ENCODE results near the gene THADA. TPM values are rescaled to one million over a fixed set of nuclear protein-coding genes. Genes with fewer than 3 reads are reported as not detected.

THADA gene
- total and polyA plus RNA-seq, 5 donors from 2014 or later: 19.1 to 52.9 (median 20.2) TPM

DNA sequence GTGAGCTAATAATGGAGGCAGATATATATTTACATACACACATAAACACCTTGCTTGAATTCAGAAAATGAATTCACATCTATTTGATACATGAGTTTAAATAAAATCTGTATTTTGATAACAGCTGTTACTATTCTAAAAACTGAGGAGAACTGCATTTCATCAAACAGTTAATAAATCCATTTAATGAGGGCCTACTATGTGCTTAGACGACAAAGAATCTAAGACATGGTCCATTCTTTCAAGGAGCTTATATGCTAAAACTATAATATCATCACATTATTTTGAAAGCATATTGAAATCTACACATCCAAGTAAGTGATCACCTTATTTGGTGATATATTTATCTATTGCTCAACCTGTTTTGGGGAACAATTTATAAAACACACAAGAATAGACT is 278.6 kb downstream of the THADA start:
- no peak overlapping the region for H3K4me3 Mint-ChIP-seq
- Histone ChIP-seq H3K4me3 (ENCODE audit: low read depth, low read length) (no peak overlapping the region), H3K4me1 (ENCODE audit: control insufficient read depth, insufficient read depth, low read length, poor library complexity, severe bottlenecking) (no peaks in the 10 kb centered on the region), H3K27me3 (ENCODE audit: control insufficient read depth, insufficient read depth, low read length) (no peaks in the 10 kb centered on the region), H3K9me3 (ENCODE audit: control insufficient read depth in 2 of 2, low read length in 2 of 2) (no peaks in the 10 kb centered on the region), H3K36me3 (ENCODE audit: control insufficient read depth, insufficient read depth, low read length) (peaks cover 20% of the 10 kb centered on the region), H3K27ac (ENCODE audit: insufficient read depth, low read length, poor library complexity, severe bottlenecking) (no peak overlapping the region)
- no peaks in the 10 kb centered on the region for H3K9me3 Mint-ChIP-seq
- H3K36me3 Mint-ChIP-seq: peaks cover 32% of the 10 kb centered on the region
- ATAC-seq (ENCODE audit: low read depth in 2 of 2) (no peak), DNase-seq (no peak)
- no peak overlapping the region for H3K27ac Mint-ChIP-seq
- H3K27me3 Mint-ChIP-seq: no peaks in the 10 kb centered on the region
- H3K4me1 Mint-ChIP-seq: peaks cover 4 to 9% (median 6%) of the 10 kb centered on the region in 4 donors

GRCh38 chr2:43315482-43315881 is 280.4 kb downstream of the THADA start:
- no peaks in the 10 kb centered on the region for H3K9me3 ChIP-seq (ENCODE audit: control insufficient read depth in 2 of 2, low read length in 2 of 2)
- H3K36me3 Mint-ChIP-seq: peaks cover 24% of the 10 kb centered on the region
- H3K9me3 Mint-ChIP-seq: no peaks in the 10 kb centered on the region
- H3K4me1 Mint-ChIP-seq: peaks cover 4 to 11% (median 7%) of the 10 kb centered on the region in 4 donors
- H3K27me3 ChIP-seq (ENCODE audit: control insufficient read depth, insufficient read depth, low read length): no peaks in the 10 kb centered on the region
- H3K4me3 ChIP-seq (ENCODE audit: low read depth, low read length): no peak overlapping the region
- H3K4me3 Mint-ChIP-seq: no peak overlapping the region
- DNase-seq: no peak
- no peak overlapping the region for H3K27ac ChIP-seq (ENCODE audit: insufficient read depth, low read length, poor library complexity, severe bottlenecking)
- no peak for ATAC-seq (ENCODE audit: low read depth in 2 of 2)
- no peaks in the 10 kb centered on the region for H3K27me3 Mint-ChIP-seq
- no peaks in the 10 kb centered on the region for H3K4me1 ChIP-seq (ENCODE audit: control insufficient read depth, insufficient read depth, low read length, poor library complexity, severe bottlenecking)
- peaks cover 17% of the 10 kb centered on the region for H3K36me3 ChIP-seq (ENCODE audit: control insufficient read depth, insufficient read depth, low read length)
- no peak overlapping the region for H3K27ac Mint-ChIP-seq

DNA sequence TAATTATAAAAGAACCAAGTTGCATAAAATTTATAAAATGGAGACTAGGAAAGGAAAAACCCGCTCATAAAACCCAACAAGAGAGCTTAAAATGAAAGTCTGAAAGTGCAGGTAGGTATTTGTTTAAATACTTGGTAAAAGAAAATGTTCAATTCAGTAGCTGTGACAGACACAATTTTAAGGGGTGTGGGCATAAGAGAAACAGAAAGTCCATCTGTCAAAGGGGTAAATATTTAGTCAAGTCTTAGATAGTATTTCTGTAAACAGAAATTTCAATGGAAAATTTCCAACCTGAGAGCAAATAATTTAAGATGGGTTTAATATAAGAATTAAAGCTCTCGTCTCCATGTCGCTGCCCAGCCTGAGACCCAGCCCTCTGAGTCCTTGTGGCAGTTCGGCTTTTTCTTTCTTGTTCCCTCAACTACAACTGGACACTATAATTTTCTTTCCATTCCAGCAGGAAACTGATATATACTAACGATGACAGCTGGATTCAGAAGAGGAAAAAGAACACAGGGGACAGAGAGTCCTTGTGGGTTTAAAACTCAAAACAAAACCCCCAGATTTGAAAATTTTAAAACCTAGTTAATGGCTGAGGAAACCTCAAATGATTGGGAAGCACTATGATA is 281.4 kb downstream of the THADA start:
- no peak overlapping the region for H3K27ac ChIP-seq (ENCODE audit: insufficient read depth, low read length, poor library complexity, severe bottlenecking)
- no peaks in the 10 kb centered on the region for H3K9me3 ChIP-seq (ENCODE audit: control insufficient read depth in 2 of 2, low read length in 2 of 2)
- Mint-ChIP-seq H3K27me3 (no peaks in the 10 kb centered on the region), H3K4me3 (no peak overlapping the region), H3K27ac (no peak overlapping the region), H3K9me3 (no peaks in the 10 kb centered on the region), H3K4me1 (peaks cover 4 to 11% (median 7%) of the 10 kb centered on the region in 4 donors), H3K36me3 (peaks cover 21% of the 10 kb centered on the region)
- ATAC-seq (ENCODE audit: low read depth in 2 of 2) (no peak), DNase-seq (no peak)
- no peaks in the 10 kb centered on the region for H3K4me1 ChIP-seq (ENCODE audit: control insufficient read depth, insufficient read depth, low read length, poor library complexity, severe bottlenecking)
- H3K36me3 ChIP-seq (ENCODE audit: control insufficient read depth, insufficient read depth, low read length): peaks cover 9% of the 10 kb centered on the region
- H3K27me3 ChIP-seq (ENCODE audit: control insufficient read depth, insufficient read depth, low read length): no peaks in the 10 kb centered on the region
- H3K4me3 ChIP-seq (ENCODE audit: low read depth, low read length): no peak overlapping the region

- no peak overlapping the region for H3K27ac ChIP-seq (ENCODE audit: insufficient read depth, low read length, poor library complexity, severe bottlenecking)
- H3K4me1 ChIP-seq (ENCODE audit: control insufficient read depth, insufficient read depth, low read length, poor library complexity, severe bottlenecking): no peaks in the 10 kb centered on the region
- no peak for DNase-seq
- ATAC-seq (ENCODE audit: low read depth in 2 of 2): no peak
- peaks cover 4% of the 10 kb centered on the region for H3K36me3 ChIP-seq (ENCODE audit: control insufficient read depth, insufficient read depth, low read length)
- no peaks in the 10 kb centered on the region for H3K9me3 Mint-ChIP-seq
- no peak overlapping the region for H3K27ac Mint-ChIP-seq
- H3K36me3 Mint-ChIP-seq: peaks cover 20% of the 10 kb centered on the region
- H3K4me3 ChIP-seq (ENCODE audit: low read depth, low read length): no peak overlapping the region
- no peaks in the 10 kb centered on the region for H3K27me3 Mint-ChIP-seq
- H3K9me3 ChIP-seq (ENCODE audit: control insufficient read depth in 2 of 2, low read length in 2 of 2): no peaks in the 10 kb centered on the region
- peaks cover 4 to 10% (median 9%) of the 10 kb centered on the region in 4 donors for H3K4me1 Mint-ChIP-seq
- H3K27me3 ChIP-seq (ENCODE audit: control insufficient read depth, insufficient read depth, low read length): no peaks in the 10 kb centered on the region
- H3K4me3 Mint-ChIP-seq: no peak overlapping the region
These were observed 282.2 kb downstream of the THADA start for GRCh38 chr2:43313642-43314017.

- peaks cover 7 to 10% (median 9%) of the 10 kb centered on the region in 4 donors for H3K4me1 Mint-ChIP-seq
- H3K9me3 ChIP-seq (ENCODE audit: control insufficient read depth in 2 of 2, low read length in 2 of 2): no peaks in the 10 kb centered on the region
- DNase-seq (no peak), ATAC-seq (ENCODE audit: low read depth in 2 of 2) (no peak)
- H3K36me3 Mint-ChIP-seq: peaks cover 20% of the 10 kb centered on the region
- H3K27ac Mint-ChIP-seq: no peak overlapping the region
- H3K36me3 ChIP-seq (ENCODE audit: control insufficient read depth, insufficient read depth, low read length): peaks cover 4% of the 10 kb centered on the region
- no peaks in the 10 kb centered on the region for H3K4me1 ChIP-seq (ENCODE audit: control insufficient read depth, insufficient read depth, low read length, poor library complexity, severe bottlenecking)
- no peak overlapping the region for H3K4me3 Mint-ChIP-seq
- no peaks in the 10 kb centered on the region for H3K27me3 Mint-ChIP-seq
- no peak overlapping the region for H3K4me3 ChIP-seq (ENCODE audit: low read depth, low read length)
- no peaks in the 10 kb centered on the region for H3K27me3 ChIP-seq (ENCODE audit: control insufficient read depth, insufficient read depth, low read length)
- H3K9me3 Mint-ChIP-seq: no peaks in the 10 kb centered on the region
- H3K27ac ChIP-seq (ENCODE audit: insufficient read depth, low read length, poor library complexity, severe bottlenecking): no peak overlapping the region
These were observed 282.8 kb downstream of the THADA start for GRCh38 chr2:43312755-43313641.

GRCh38 chr2:43311276-43311675 is 284.6 kb downstream of the THADA start:
- no peak overlapping the region for H3K4me3 Mint-ChIP-seq
- peaks cover 5 to 8% (median 7%) of the 10 kb centered on the region in 4 donors for H3K4me1 Mint-ChIP-seq
- no peak overlapping the region for H3K27ac ChIP-seq (ENCODE audit: insufficient read depth, low read length, poor library complexity, severe bottlenecking)
- H3K27me3 Mint-ChIP-seq: no peaks in the 10 kb centered on the region
- no peaks in the 10 kb centered on the region for H3K9me3 ChIP-seq (ENCODE audit: control insufficient read depth in 2 of 2, low read length in 2 of 2)
- peaks cover 2% of the 10 kb centered on the region for H3K36me3 ChIP-seq (ENCODE audit: control insufficient read depth, insufficient read depth, low read length)
- H3K27ac Mint-ChIP-seq: no peak overlapping the region
- H3K4me1 ChIP-seq (ENCODE audit: control insufficient read depth, insufficient read depth, low read length, poor library complexity, severe bottlenecking): no peaks in the 10 kb centered on the region
- H3K4me3 ChIP-seq (ENCODE audit: low read depth, low read length): no peak overlapping the region
- no peaks in the 10 kb centered on the region for H3K27me3 ChIP-seq (ENCODE audit: control insufficient read depth, insufficient read depth, low read length)
- DNase-seq (no peak), ATAC-seq (ENCODE audit: low read depth in 2 of 2) (no peak)
- peaks cover 20% of the 10 kb centered on the region for H3K36me3 Mint-ChIP-seq
- H3K9me3 Mint-ChIP-seq: no peaks in the 10 kb centered on the region

DNA sequence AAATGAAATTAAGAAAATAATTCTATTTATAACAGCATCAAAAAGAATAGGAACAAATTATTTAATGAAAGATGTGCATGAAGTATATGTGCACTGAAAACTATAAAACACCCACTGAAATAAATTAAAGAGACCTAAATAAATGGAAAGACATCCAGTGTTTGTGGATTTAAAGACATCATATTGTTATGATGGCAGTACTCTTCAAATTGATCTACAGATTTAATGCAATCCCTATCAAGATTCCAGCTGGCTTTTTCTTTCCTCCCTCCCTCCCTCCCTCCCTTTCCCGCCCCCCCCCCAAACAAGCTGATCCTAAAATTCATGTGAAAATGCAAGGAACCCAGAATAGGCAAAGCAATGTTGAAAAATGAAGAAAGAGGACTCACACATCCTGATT is 285.9 kb downstream of the THADA start:
- ATAC-seq (ENCODE audit: low read depth in 2 of 2): no peak
- Mint-ChIP-seq H3K4me3 (no peak overlapping the region), H3K9me3 (no peaks in the 10 kb centered on the region)

More for the DNA sequence above, 285.9 kb downstream of the THADA start:
- H3K4me1 ChIP-seq (ENCODE audit: control insufficient read depth, insufficient read depth, low read length, poor library complexity, severe bottlenecking): no peaks in the 10 kb centered on the region
- no peak overlapping the region for H3K27ac ChIP-seq (ENCODE audit: insufficient read depth, low read length, poor library complexity, severe bottlenecking)
- H3K36me3 ChIP-seq (ENCODE audit: control insufficient read depth, insufficient read depth, low read length): no peaks in the 10 kb centered on the region
- H3K4me1 Mint-ChIP-seq: peaks cover 0 to 16% (median 6%) of the 10 kb centered on the region in 4 donors
- H3K27ac Mint-ChIP-seq: no peak overlapping the region
- DNase-seq: no peak
- no peaks in the 10 kb centered on the region for H3K27me3 Mint-ChIP-seq
- no peaks in the 10 kb centered on the region for H3K27me3 ChIP-seq (ENCODE audit: control insufficient read depth, insufficient read depth, low read length)
- H3K4me3 ChIP-seq (ENCODE audit: low read depth, low read length): no peak overlapping the region
- H3K36me3 Mint-ChIP-seq: peaks cover 19% of the 10 kb centered on the region
- H3K9me3 ChIP-seq (ENCODE audit: control insufficient read depth in 2 of 2, low read length in 2 of 2): no peaks in the 10 kb centered on the region
